ENCODE measurements around the gene PRKAR2B. TPM values are rescaled to one million over a fixed set of nuclear protein-coding genes. Genes with fewer than 3 reads are reported as not detected.

Gene PRKAR2B
- total RNA-seq, 2 experiments from 2014 or later = 1.1 to 1.3 TPM

DNA sequence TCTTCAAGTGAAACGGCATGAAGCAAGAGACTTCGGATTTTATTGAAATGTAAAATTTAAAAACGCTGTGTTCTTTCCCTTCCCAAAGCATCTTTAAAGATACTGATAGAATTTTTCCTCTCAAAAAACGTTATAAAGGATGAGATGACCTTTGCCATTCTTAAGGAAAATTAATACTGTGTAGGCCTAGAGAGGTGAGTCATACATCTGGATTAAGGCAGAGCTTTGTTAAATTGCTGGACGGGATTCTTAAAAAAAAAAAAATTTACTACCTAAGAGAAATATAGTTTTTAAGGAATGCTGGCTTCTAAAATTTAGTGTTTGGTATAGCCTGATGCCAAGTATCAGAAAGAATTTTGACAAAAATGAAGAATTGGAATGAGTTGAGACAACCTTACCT lies 118.0 kb downstream of the PRKAR2B start:
- no peak for DNase-seq
- no peaks in the 10 kb centered on the region for H3K36me3 Mint-ChIP-seq

GRCh38 chr7:107164092-107164491 lies 119.6 kb downstream of the PRKAR2B start:
- no peaks in the 10 kb centered on the region for H3K9me3 Mint-ChIP-seq (ENCODE audit: low read depth)
- DNase-seq (no peak), ATAC-seq (no peak)
- no peak overlapping the region for H3K27ac Mint-ChIP-seq
- CTCF ChIA-PET = no interaction called here
- no peak overlapping the region for H3K4me3 Mint-ChIP-seq
- H3K27me3 Mint-ChIP-seq = peaks cover 6% of the 10 kb centered on the region
- H3K36me3 Mint-ChIP-seq = no peaks in the 10 kb centered on the region
- H3K4me1 Mint-ChIP-seq = peaks cover 10% of the 10 kb centered on the region

More for the DNA sequence above, 118.0 kb downstream of the PRKAR2B start:
- Mint-ChIP-seq H3K9me3 (ENCODE audit: low read depth) (no peaks in the 10 kb centered on the region), H3K27ac (no peak overlapping the region), H3K4me3 (no peak overlapping the region), H3K27me3 (peaks cover 9% of the 10 kb centered on the region), H3K4me1 (peaks cover 4% of the 10 kb centered on the region)
- ATAC-seq = no peak
- CTCF ChIA-PET = no interaction called here

GRCh38 chr7:107165341-107165740 lies 120.8 kb downstream of the PRKAR2B start:
- DNase-seq (no peak), ATAC-seq (no peak)
- H3K36me3 Mint-ChIP-seq = no peaks in the 10 kb centered on the region
- H3K27me3 Mint-ChIP-seq = peaks cover 6% of the 10 kb centered on the region
- H3K27ac Mint-ChIP-seq = no peak overlapping the region
- H3K9me3 Mint-ChIP-seq (ENCODE audit: low read depth) = no peaks in the 10 kb centered on the region
- CTCF ChIA-PET = interaction anchor here (0.9 kb wide), 1 partner anchor 16 kb away, joined by 3 read pairs; no protein-coding TSS in a partner anchor
- H3K4me3 Mint-ChIP-seq = no peak overlapping the region
- H3K4me1 Mint-ChIP-seq = peaks cover 10% of the 10 kb centered on the region

DNA sequence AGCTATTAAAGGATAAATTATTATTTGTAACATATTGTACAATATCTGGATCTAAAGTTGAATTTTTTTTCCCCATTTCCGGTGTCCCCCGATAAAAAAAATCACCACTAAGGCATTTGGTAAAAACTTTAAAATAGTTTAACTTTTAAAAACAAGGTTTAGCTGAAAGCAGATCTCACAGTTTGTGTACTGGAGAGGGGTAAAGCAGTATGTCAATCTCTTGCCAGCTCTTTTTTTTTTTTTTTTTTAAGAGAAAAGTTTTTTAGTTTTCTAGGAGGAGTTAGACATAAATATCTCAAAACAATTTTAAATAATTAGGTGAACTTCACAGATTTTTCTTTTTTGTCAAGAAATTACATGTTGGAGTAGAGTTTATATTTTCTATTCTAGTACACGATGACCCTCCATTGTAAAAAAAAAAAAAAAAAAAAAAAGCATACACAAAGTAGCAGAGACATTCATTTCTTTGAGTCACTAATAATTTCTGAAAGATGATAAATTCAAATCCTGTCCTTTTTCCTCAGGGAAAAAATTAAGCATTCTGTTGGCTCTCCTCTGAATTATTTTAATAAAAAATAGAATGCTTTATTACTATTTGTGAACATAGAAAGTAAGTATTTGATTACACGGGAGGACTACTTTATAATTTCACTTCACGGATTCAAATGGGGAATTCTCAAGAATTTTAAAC lies 122.4 kb downstream of the PRKAR2B start:
- CTCF ChIA-PET = interaction anchor here (0.7 kb wide), 2 partner anchors 61 to 1519 kb away, joined by 3 read pairs; no protein-coding TSS in a partner anchor
- Mint-ChIP-seq H3K27ac (peak overlapping the region; percentile 100), H3K4me1 (peaks cover 20% of the 10 kb centered on the region), H3K36me3 (peaks cover 4% of the 10 kb centered on the region), H3K4me3 (peak overlapping the region; percentile 94), H3K27me3 (peaks cover 6% of the 10 kb centered on the region), H3K9me3 (ENCODE audit: low read depth) (no peaks in the 10 kb centered on the region)
- ATAC-seq (no peak), DNase-seq (no peak)

GRCh38 chr7:107167483-107168232 lies 123.2 kb downstream of the PRKAR2B start:
- Mint-ChIP-seq H3K4me3 (peak overlapping the region; percentile 94), H3K9me3 (ENCODE audit: low read depth) (no peaks in the 10 kb centered on the region), H3K36me3 (peaks cover 4% of the 10 kb centered on the region), H3K27ac (peak overlapping the region; percentile 100), H3K27me3 (peaks cover 6% of the 10 kb centered on the region), H3K4me1 (peaks cover 22% of the 10 kb centered on the region)
- ATAC-seq (peak; percentile 0), DNase-seq (no peak)
- CTCF ChIA-PET = interaction anchor here (0.9 to 3.1 kb wide), 7 partner anchors 13 to 576 kb away, joined by 3 to 19 read pairs (median 5); partner anchors contain the start of genes CBLL1 and CCDC71L

- Mint-ChIP-seq H3K36me3 (peaks cover 4% of the 10 kb centered on the region), H3K4me1 (peaks cover 30% of the 10 kb centered on the region), H3K9me3 (ENCODE audit: low read depth) (no peaks in the 10 kb centered on the region), H3K27ac (peak within 1 kb of the TSS; percentile 100), H3K27me3 (peaks cover 6% of the 10 kb centered on the region), H3K4me3 (peak within 1 kb of the TSS; percentile 94)
- DNase-seq (peak; percentile 99), ATAC-seq (peak; percentile 89)
- CTCF ChIA-PET = interaction anchor here (0.6 to 3.1 kb wide), 8 partner anchors 13 to 706 kb away, joined by 3 to 19 read pairs (median 4); partner anchors contain the start of genes CBLL1 and CCDC71L
These were observed 124.0 kb downstream of the PRKAR2B start, which contains the start of gene HBP1 for GRCh38 chr7:107168233-107169119. HBP1 (plus strand) TSS chr7:107169003; CDS start chr7:107179894, 10,891 bp downstream.

DNA sequence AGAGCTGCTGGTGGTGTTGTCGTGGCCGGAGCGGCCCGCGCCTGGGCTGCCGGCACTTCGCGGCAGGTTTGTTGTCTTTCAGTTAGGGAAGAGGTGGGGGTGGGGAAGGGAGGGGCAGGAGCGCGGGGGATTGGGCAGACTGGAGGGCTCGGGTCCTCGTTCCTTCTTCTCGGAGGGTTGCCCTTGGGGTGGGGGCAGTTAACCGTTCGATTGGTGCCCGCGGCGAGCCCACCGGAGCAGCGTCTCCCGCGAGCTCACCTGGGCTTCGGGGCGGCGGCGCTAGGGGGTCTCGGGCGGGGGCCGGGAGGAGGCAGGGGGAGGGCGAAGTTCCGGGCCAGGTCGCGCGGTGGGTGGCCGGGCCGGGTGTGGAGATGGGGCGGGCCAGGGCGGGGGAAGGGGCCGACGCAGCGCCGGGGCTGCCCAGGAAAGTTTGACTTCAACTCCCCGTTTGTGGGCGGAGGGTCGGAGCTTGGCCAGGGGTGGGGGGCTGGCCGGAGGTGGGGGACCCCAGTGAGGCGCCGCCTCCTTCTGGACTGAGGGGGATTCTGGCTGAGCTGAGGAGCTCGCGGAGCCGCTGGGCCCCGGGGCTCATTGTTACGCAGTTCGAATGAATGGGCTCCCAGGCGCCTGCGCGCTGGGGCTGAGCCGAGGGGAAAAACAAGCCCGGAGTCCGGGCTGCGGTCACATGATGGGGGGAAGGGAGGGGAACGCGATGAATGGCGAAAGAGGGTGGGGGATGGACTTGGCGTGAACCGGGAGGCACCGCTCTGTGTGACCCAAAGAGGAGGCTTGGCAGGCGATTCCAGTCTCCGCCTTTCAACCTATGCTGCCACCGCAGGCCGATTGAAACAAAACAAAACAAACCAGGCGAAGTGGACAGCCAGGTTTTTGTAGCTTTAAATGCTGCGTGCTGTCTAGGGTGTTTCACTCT lies 124.9 kb downstream of the PRKAR2B start:
- Mint-ChIP-seq H3K27ac (peak overlapping the region; percentile 100), H3K9me3 (ENCODE audit: low read depth) (no peaks in the 10 kb centered on the region), H3K4me3 (peak overlapping the region; percentile 94), H3K4me1 (peaks cover 39% of the 10 kb centered on the region), H3K27me3 (peaks cover 6% of the 10 kb centered on the region), H3K36me3 (peaks cover 4% of the 10 kb centered on the region)
- ATAC-seq = peak; percentile 34
- DNase-seq = peak; percentile 94
- CTCF ChIA-PET = interaction anchor here (0.6 to 3.1 kb wide), 7 partner anchors 12 to 706 kb away, joined by 3 to 19 read pairs (median 5); partner anchors contain the start of genes CBLL1 and CCDC71L

- CTCF ChIA-PET = interaction anchor here (2.1 to 3.1 kb wide), 3 partner anchors 20 to 573 kb away, joined by 7 to 19 read pairs (median 11); partner anchors contain the start of gene CBLL1
- Mint-ChIP-seq H3K27me3 (peaks cover 3% of the 10 kb centered on the region), H3K9me3 (ENCODE audit: low read depth) (no peaks in the 10 kb centered on the region), H3K4me3 (peak overlapping the region; percentile 94), H3K27ac (peak overlapping the region; percentile 100), H3K4me1 (peaks cover 44% of the 10 kb centered on the region), H3K36me3 (peaks cover 4% of the 10 kb centered on the region)
- DNase-seq (no peak), ATAC-seq (no peak)
These were observed 125.8 kb downstream of the PRKAR2B start for GRCh38 chr7:107170051-107170915.

DNA sequence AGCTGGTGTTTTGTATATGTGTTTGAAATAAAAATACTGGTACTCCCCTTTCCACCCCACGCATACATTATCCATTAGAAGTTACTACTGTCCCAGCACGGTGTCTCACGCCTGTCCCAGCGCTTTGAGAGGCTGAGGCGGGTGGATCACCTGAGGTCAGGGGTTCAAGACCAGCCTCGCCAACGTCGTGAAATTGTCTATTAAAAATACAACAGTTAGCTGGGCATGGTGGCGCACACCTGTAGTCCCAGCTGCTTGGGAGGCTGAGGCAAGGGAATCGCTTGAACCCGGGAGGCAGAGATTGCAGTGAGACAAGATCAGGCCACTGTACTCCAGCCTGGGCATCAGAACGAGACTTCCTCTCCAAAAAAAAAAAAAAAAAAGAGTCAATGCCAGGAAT lies 127.0 kb downstream of the PRKAR2B start:
- H3K9me3 Mint-ChIP-seq (ENCODE audit: low read depth) = no peaks in the 10 kb centered on the region
- peak overlapping the region; percentile 19 for H3K4me3 Mint-ChIP-seq
- ATAC-seq (no peak), DNase-seq (no peak)
- CTCF ChIA-PET = interaction anchor here (0.7 to 1.2 kb wide), 2 partner anchors 10 to 570 kb away, joined by 3 to 4 read pairs; no protein-coding TSS in a partner anchor
- peaks cover 6% of the 10 kb centered on the region for H3K36me3 Mint-ChIP-seq
- peak overlapping the region; percentile 9 for H3K27ac Mint-ChIP-seq
- H3K27me3 Mint-ChIP-seq = no peaks in the 10 kb centered on the region
- H3K4me1 Mint-ChIP-seq = peaks cover 42% of the 10 kb centered on the region

- ATAC-seq = no peak
- Mint-ChIP-seq H3K4me1 (peaks cover 43% of the 10 kb centered on the region), H3K27ac (peak overlapping the region; percentile 83), H3K27me3 (no peaks in the 10 kb centered on the region), H3K9me3 (ENCODE audit: low read depth) (no peaks in the 10 kb centered on the region), H3K36me3 (peaks cover 9% of the 10 kb centered on the region), H3K4me3 (no peak overlapping the region)
- CTCF ChIA-PET = interaction anchor here (1.2 kb wide), 1 partner anchor 9 kb away, joined by 3 read pairs; no protein-coding TSS in a partner anchor
- no peak for DNase-seq
These were observed 127.9 kb downstream of the PRKAR2B start for GRCh38 chr7:107172276-107173032.

DNA sequence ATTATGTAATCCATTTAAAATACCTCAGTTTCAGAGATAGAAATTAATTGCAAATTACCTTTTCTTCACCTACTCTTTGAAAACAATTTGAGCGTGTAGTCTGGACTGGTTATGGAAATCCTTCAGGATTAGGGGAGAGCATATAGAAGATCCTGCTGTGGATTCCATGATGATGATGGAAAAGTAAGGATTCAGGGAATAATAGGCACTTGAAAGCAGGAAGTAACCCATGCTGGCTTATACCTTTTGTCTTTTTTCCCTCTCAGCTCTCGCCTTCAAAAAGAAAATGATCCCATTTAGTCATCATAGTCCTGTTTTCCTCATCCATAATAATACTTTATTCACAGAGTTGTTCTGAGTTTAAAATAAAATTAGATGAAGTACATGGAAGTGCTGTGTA lies 128.7 kb downstream of the PRKAR2B start:
- peak overlapping the region; percentile 83 for H3K27ac Mint-ChIP-seq
- H3K4me3 Mint-ChIP-seq = peak overlapping the region; percentile 60

More for the DNA sequence above, 128.7 kb downstream of the PRKAR2B start:
- peaks cover 11% of the 10 kb centered on the region for H3K36me3 Mint-ChIP-seq
- CTCF ChIA-PET = no interaction called here
- ATAC-seq (no peak), DNase-seq (no peak)
- H3K4me1 Mint-ChIP-seq = peaks cover 38% of the 10 kb centered on the region
- H3K9me3 Mint-ChIP-seq (ENCODE audit: low read depth) = no peaks in the 10 kb centered on the region
- H3K27me3 Mint-ChIP-seq = no peaks in the 10 kb centered on the region

All from activated CD8-positive, alpha-beta memory T cell treated with anti-CD3 and anti-CD28 coated beads, Interleukin-2, amount 10 ng/mL, durations not matched to agents 7 days and 5 days (primary cell).